Mammary epithelial cell (primary cell): Measurements from ENCODE around the gene MC4R.

ENCODE experiments used
- EZH2 ChIP-seq: IDR thresholded peaks from 2 replicates; pipeline ENCODE4 v1.6.1; 2012; ENCODE audit warnings: low read length, inconsistent platforms, borderline replicate concordance
- TF ChIP-seq, protein P1 (sequence below), 2 donors: IDR thresholded peaks in 1 of 2; conservative IDR thresholded peaks in 1 of 2; 2 replicates each; pipeline ENCODE4 v1.5.1; 2011 to 2012; ENCODE audit warnings: inconsistent platforms in 2 of 2, low read length in 2 of 2, mild to moderate bottlenecking in 2 of 2, control low read depth in 1 of 2, low read depth in 1 of 2; ENCODE audit not compliant: insufficient read depth in 1 of 2; ENCODE audit errors: extremely low read depth in 1 of 2

DNA sequence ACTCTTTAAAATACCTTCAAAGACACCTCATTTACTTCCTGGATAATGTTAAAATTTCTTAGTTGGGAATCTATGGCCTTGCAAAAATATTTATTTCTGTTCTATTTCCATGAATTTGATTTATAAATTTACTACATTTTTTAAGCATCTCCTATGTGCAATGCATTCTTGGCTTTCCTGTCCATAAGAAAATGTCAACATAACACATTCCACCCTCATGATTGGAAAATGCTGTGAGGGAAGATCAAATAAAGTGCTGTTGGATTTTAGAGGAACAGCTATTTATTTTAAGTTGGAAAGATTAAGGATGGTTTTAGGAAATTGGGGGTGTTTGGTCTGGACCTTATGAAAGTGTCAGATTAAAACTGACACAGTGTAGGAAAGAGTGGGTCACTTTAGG, 45.4 kb upstream of the MC4R start:
- TF ChIP-seq, protein P1, sequence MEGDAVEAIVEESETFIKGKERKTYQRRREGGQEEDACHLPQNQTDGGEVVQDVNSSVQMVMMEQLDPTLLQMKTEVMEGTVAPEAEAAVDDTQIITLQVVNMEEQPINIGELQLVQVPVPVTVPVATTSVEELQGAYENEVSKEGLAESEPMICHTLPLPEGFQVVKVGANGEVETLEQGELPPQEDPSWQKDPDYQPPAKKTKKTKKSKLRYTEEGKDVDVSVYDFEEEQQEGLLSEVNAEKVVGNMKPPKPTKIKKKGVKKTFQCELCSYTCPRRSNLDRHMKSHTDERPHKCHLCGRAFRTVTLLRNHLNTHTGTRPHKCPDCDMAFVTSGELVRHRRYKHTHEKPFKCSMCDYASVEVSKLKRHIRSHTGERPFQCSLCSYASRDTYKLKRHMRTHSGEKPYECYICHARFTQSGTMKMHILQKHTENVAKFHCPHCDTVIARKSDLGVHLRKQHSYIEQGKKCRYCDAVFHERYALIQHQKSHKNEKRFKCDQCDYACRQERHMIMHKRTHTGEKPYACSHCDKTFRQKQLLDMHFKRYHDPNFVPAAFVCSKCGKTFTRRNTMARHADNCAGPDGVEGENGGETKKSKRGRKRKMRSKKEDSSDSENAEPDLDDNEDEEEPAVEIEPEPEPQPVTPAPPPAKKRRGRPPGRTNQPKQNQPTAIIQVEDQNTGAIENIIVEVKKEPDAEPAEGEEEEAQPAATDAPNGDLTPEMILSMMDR (conservative IDR thresholded peaks at IDR 0.05 in 1 of 2, IDR thresholded peaks at IDR 0.05 in 1 of 2; ENCODE audit: extremely low read depth in 1 of 2, insufficient read depth in 1 of 2, low read depth in 1 of 2, low read length in 2 of 2), result no peak
- TF ChIP-seq EZH2, result no peak
